Left lung (tissue), 10 donors: Measurements from ENCODE around the gene RPL26. TPM values are rescaled to one million over a fixed set of nuclear protein-coding genes. Genes with fewer than 3 reads are reported as not detected.

Experiments
- ATAC-seq: fragments of 200-7000 bp; cut with Tn5 transposase; one replicate; pipeline ENCODE4 v1.9.1; 2020; ENCODE audit warnings: moderate library complexity
- DNase-seq, 4 donors: peaks; one replicate each; pipeline ENCODE4 v3.0.0-alpha.2; 2013 to 2020
- H3K27ac ChIP-seq, 2 donors: fragments of 200-600 bp; sonication (generic) in 1 of 2; one replicate each; pipeline versions ENCODE4 v1.5.0 to v1.8.0; 2020 to 2021
- H3K27me3 ChIP-seq, 2 donors: fragments of 200-600 bp; sonication (generic) in 1 of 2; one replicate each; pipeline versions ENCODE4 v1.5.0 to v1.8.0; 2020 to 2021
- H3K36me3 ChIP-seq, 2 donors: fragments of 200-600 bp; sonication (generic) in 1 of 2; one replicate each; pipeline versions ENCODE4 v1.5.0 to v1.8.0; 2020 to 2021
- H3K4me1 ChIP-seq, 2 donors: fragments of 200-600 bp; one replicate each; pipeline ENCODE4 v1.8.0; 2021
- H3K4me3 ChIP-seq, 2 donors: fragments of 200-600 bp; sonication (generic) in 1 of 2; one replicate each; pipeline versions ENCODE4 v1.5.0 to v1.8.0; 2020 to 2021; ENCODE audit warnings: mild to moderate bottlenecking in 1 of 2
- H3K9me3 ChIP-seq, 2 donors: fragments of 200-600 bp; sonication (generic) in 1 of 2; one replicate each; pipeline versions ENCODE4 v1.5.0 to v1.8.0; 2020 to 2021
- CTCF ChIP-seq, 2 donors: fragments of 200-600 bp; sonication (generic) in 1 of 2; IDR thresholded peaks; one replicate each; pipeline versions ENCODE4 v1.5.0 to v1.8.0; 2021; ENCODE audit warnings: antibody characterized with exemption in 2 of 2
- intact Hi-C, 2 donors: fragments of 100-400 bp; cut with DNase I; formaldehyde crosslinking; loops; one replicate each; pipeline versions ENCODE4 v1.11.2 to v1.14.2; 2022
- polyA plus RNA-seq, 6 donors: library from polyadenylated mRNA; unstranded; fragments of 120-200 nt; gene quantifications; one replicate each; pipeline ENCODE4 v1.2.1, GENCODE V29; 2013; ENCODE audit not compliant: insufficient read length in 6 of 6
- total RNA-seq, 2 donors: library from RNA; stranded (reverse); fragmentation: NEBNext Ultra II Directional; extraction: Animal tissue kit (Norgen Biotek cat#: 25700); gene quantifications; one replicate each; pipeline ENCODE4 v1.2.1, GENCODE V29; 2021
- donor health status: DM: no; HTN: yes; CAD: no.
- donor health status: DM: no; HTN: no; CAD: no.

Gene RPL26
- total and polyA plus RNA-seq, 8 donors, result 1,094 to 3,628 (median 3,126) TPM

- DNase-seq, result no peak
- Histone ChIP-seq H3K4me1 (no peaks in the 10 kb centered on the region), H3K27me3 (peaks cover 0 to 31% of the 10 kb centered on the region in 2 donors), H3K36me3 (no peaks in the 10 kb centered on the region), H3K4me3 (no peak overlapping the region), H3K9me3 (no peaks in the 10 kb centered on the region), H3K27ac (no peak overlapping the region)
- ATAC-seq, result no peak
- intact Hi-C loops, result no loop called here
- TF ChIP-seq CTCF (IDR thresholded peaks at IDR 0.05), result no peak
Observed at GRCh38 chr17:8345052-8345690, 37.8 kb downstream of the RPL26 start.

- Histone ChIP-seq H3K4me3 (no peak overlapping the region), H3K4me1 (peaks cover 0 to 6% of the 10 kb centered on the region in 2 donors), H3K27ac (no peak overlapping the region), H3K27me3 (peaks cover 0 to 4% of the 10 kb centered on the region in 2 donors), H3K9me3 (no peaks in the 10 kb centered on the region), H3K36me3 (no peaks in the 10 kb centered on the region)
- DNase-seq, result no peak
- intact Hi-C loops, result no loop called here
- no peak for ATAC-seq
- no peak for TF ChIP-seq CTCF (IDR thresholded peaks at IDR 0.05)
Observed at GRCh38 chr17:8341456-8341855, 41.5 kb downstream of the RPL26 start.

- ATAC-seq, result no peak
- no peaks in the 10 kb centered on the region for H3K36me3 ChIP-seq
- TF ChIP-seq CTCF (IDR thresholded peaks at IDR 0.05), result no peak
- H3K4me3 ChIP-seq, result no peak within 1 kb of the TSS
- H3K27ac ChIP-seq, result no peak within 1 kb of the TSS
- peaks cover 0 to 6% of the 10 kb centered on the region in 2 donors for H3K4me1 ChIP-seq
- intact Hi-C loops, result no loop called here
- DNase-seq, result no peak
- no peaks in the 10 kb centered on the region for H3K9me3 ChIP-seq
- no peaks in the 10 kb centered on the region for H3K27me3 ChIP-seq
Observed at GRCh38 chr17:8339540-8339939, 43.5 kb downstream of the RPL26 start, which contains the start of gene ODF4. TSS of gene ODF4 (plus strand) at chr17:8339840. CDS start at chr17:8340052, 212 bp downstream.

- H3K9me3 ChIP-seq, result no peaks in the 10 kb centered on the region
- H3K27me3 ChIP-seq, result no peaks in the 10 kb centered on the region
- no peak for DNase-seq
- no peak overlapping the region for H3K27ac ChIP-seq
- H3K36me3 ChIP-seq, result no peaks in the 10 kb centered on the region
- H3K4me1 ChIP-seq, result peaks cover 0 to 6% of the 10 kb centered on the region in 2 donors
- TF ChIP-seq CTCF (IDR thresholded peaks at IDR 0.05), result no peak
- intact Hi-C loops, result no loop called here
- no peak overlapping the region for H3K4me3 ChIP-seq
- no peak for ATAC-seq
Observed at GRCh38 chr17:8338753-8339140, 44.2 kb downstream of the RPL26 start.

- Histone ChIP-seq H3K4me3 (no peak overlapping the region), H3K9me3 (no peaks in the 10 kb centered on the region), H3K27ac (no peak overlapping the region), H3K27me3 (no peaks in the 10 kb centered on the region), H3K36me3 (no peaks in the 10 kb centered on the region), H3K4me1 (peaks cover 0 to 6% of the 10 kb centered on the region in 2 donors)
- intact Hi-C loops, result no loop called here
- TF ChIP-seq CTCF (IDR thresholded peaks at IDR 0.05), result no peak
- ATAC-seq (no peak), DNase-seq (no peak)
Observed at GRCh38 chr17:8337802-8338752, 44.9 kb downstream of the RPL26 start.
